Astrocyte (in vitro differentiated cells and primary cell): ENCODE measurements around the gene LARGE1. TPM values are rescaled to one million over a fixed set of nuclear protein-coding genes. Genes with fewer than 3 reads are reported as not detected.

Source experiments
- DNase-seq: peaks from one replicate; pipeline ENCODE4 v3.0.0-alpha.2; 2010; ENCODE audit warnings: low read depth
- FAIRE-seq: peaks from 2 replicates; lab custom pipeline; 2011; peaks lifted over from hg19 to GRCh38; lab: Jason Lieb, UNC
- H2AFZ ChIP-seq: 2 replicates; pipeline ENCODE4 v1.6.0; 2012; ENCODE audit warnings: low read depth, low read length, inconsistent platforms
- H3K27ac ChIP-seq: 2 replicates; pipeline ENCODE4 v1.5.1; 2011; ENCODE audit warnings: low read depth, low read length, inconsistent platforms
- H3K27me3 ChIP-seq: 2 replicates; pipeline ENCODE4 v1.6.0; 2011; ENCODE audit warnings: low read length, inconsistent platforms; ENCODE audit not compliant: insufficient read depth
- H3K36me3 ChIP-seq: 2 replicates; pipeline ENCODE4 v1.5.1; 2011; ENCODE audit warnings: low read length, inconsistent platforms; ENCODE audit not compliant: insufficient read depth
- H3K4me1 ChIP-seq: 2 replicates; pipeline ENCODE4 v1.5.1; 2011; ENCODE audit warnings: low read length, inconsistent platforms; ENCODE audit not compliant: insufficient read depth
- H3K4me2 ChIP-seq: 2 replicates; pipeline ENCODE4 v1.6.0; 2012; ENCODE audit warnings: low read length, inconsistent platforms
- H3K4me3 ChIP-seq: 2 replicates; pipeline ENCODE4 v1.5.1; 2011; ENCODE audit warnings: low read depth, mild to moderate bottlenecking, low read length, inconsistent platforms; ENCODE audit not compliant: insufficient read depth
- H3K79me2 ChIP-seq: 2 replicates; pipeline ENCODE4 v1.6.0; 2012; ENCODE audit warnings: mild to moderate bottlenecking, low read length, inconsistent platforms; ENCODE audit not compliant: insufficient read depth
- H3K9ac ChIP-seq: 2 replicates; pipeline ENCODE4 v1.6.0; 2012; ENCODE audit warnings: mild to moderate bottlenecking, low read length, inconsistent platforms
- H3K9me3 ChIP-seq: 2 replicates; pipeline ENCODE4 v1.5.1; 2012; ENCODE audit warnings: low read depth, mild to moderate bottlenecking, low read length, inconsistent platforms; ENCODE audit not compliant: insufficient read depth
- H4K20me1 ChIP-seq: 2 replicates; pipeline ENCODE4 v1.6.0; 2012; ENCODE audit warnings: low read length, inconsistent platforms; ENCODE audit not compliant: insufficient read depth
- H3K27ac Mint-ChIP-seq: one replicate; pipeline ENCODE4 v1.8.0; 2021; ENCODE audit warnings: mild to moderate bottlenecking, mixed read lengths; ENCODE audit not compliant: unreplicated experiment
- H3K27me3 Mint-ChIP-seq: one replicate; pipeline ENCODE4 v1.8.0; 2021; ENCODE audit warnings: low read depth, mixed read lengths; ENCODE audit not compliant: unreplicated experiment
- H3K36me3 Mint-ChIP-seq: one replicate; pipeline ENCODE4 v1.8.0; 2021; ENCODE audit warnings: low read depth, mixed read lengths; ENCODE audit not compliant: unreplicated experiment
- H3K4me1 Mint-ChIP-seq: one replicate; pipeline ENCODE4 v1.8.0; 2021; ENCODE audit warnings: low read depth, mixed read lengths; ENCODE audit not compliant: unreplicated experiment
- H3K4me3 Mint-ChIP-seq: one replicate; pipeline ENCODE4 v1.8.0; 2021; ENCODE audit warnings: mild to moderate bottlenecking, moderate library complexity, mixed read lengths; ENCODE audit not compliant: unreplicated experiment
- H3K9me3 Mint-ChIP-seq: one replicate; pipeline ENCODE4 v1.8.0; 2021; ENCODE audit warnings: mild to moderate bottlenecking, mixed read lengths; ENCODE audit not compliant: unreplicated experiment
- CTCF ChIP-seq: IDR thresholded peaks from 2 replicates; pipeline ENCODE4 v1.5.1; 2011; ENCODE audit warnings: low read depth, mild to moderate bottlenecking, inconsistent platforms, low read length, moderate library complexity; ENCODE audit not compliant: insufficient read depth
- EZH2 ChIP-seq: IDR thresholded peaks from 2 replicates; pipeline ENCODE4 v1.6.1; 2012; ENCODE audit warnings: mild to moderate bottlenecking, low read length, inconsistent platforms; ENCODE audit not compliant: insufficient read depth
- total RNA-seq: library from RNA; stranded (reverse); gene quantifications from 2 replicates; pipeline ENCODE4 v1.2.1, GENCODE V29; 2021

Gene LARGE1
- total RNA-seq, 1 donor from 2014 or later = 92.6 TPM

GRCh38 chr22:33920927-33921524 lies 750 bp upstream of the LARGE1 start:
- TF ChIP-seq EZH2 = no peak
- no peak for TF ChIP-seq CTCF
- FAIRE-seq = no peak

GRCh38 chr22:33919391-33920196 lies 682 bp downstream of the LARGE1 start:
- FAIRE-seq (no peak), DNase-seq (peak; percentile 12)
- no peaks in the 10 kb centered on the region for H3K9me3 ChIP-seq
- Mint-ChIP-seq H3K4me3 (peak overlapping the region; percentile 97), H3K36me3 (peaks cover 6% of the 10 kb centered on the region), H3K4me1 (peaks cover 28% of the 10 kb centered on the region), H3K27me3 (no peaks in the 10 kb centered on the region), H3K27ac (peak overlapping the region; percentile 82), H3K9me3 (no peaks in the 10 kb centered on the region)
- peaks cover 8% of the 10 kb centered on the region for H3K4me1 ChIP-seq
- peak overlapping the region; percentile 88 for H3K4me2 ChIP-seq
- H3K27ac ChIP-seq = no peak overlapping the region
- peak overlapping the region; percentile 70 for H3K4me3 ChIP-seq
- TF ChIP-seq CTCF (no peak), EZH2 (no peak)
- peak overlapping the region; percentile 54 for H2AFZ ChIP-seq
- peak overlapping the region; percentile 77 for H3K9ac ChIP-seq
- H3K27me3 ChIP-seq = no peaks in the 10 kb centered on the region
- no peaks in the 10 kb centered on the region for H3K36me3 ChIP-seq
- H3K79me2 ChIP-seq = peaks cover 21% of the 10 kb centered on the region
- peaks cover 42% of the 10 kb centered on the region for H4K20me1 ChIP-seq

More at GRCh38 chr22:33920927-33921524, 750 bp upstream of the LARGE1 start:
- DNase-seq = peak; percentile 86
- peaks cover 8% of the 10 kb centered on the region for H3K4me1 ChIP-seq
- peaks cover 19% of the 10 kb centered on the region for H3K79me2 ChIP-seq
- H3K4me2 ChIP-seq = peak overlapping the region; percentile 100
- H3K9ac ChIP-seq = peak overlapping the region; percentile 83
- Mint-ChIP-seq H3K27me3 (no peaks in the 10 kb centered on the region), H3K9me3 (no peaks in the 10 kb centered on the region), H3K4me1 (peaks cover 28% of the 10 kb centered on the region), H3K27ac (peak overlapping the region; percentile 91), H3K36me3 (peaks cover 4% of the 10 kb centered on the region), H3K4me3 (peak overlapping the region; percentile 95)
- H4K20me1 ChIP-seq = peaks cover 37% of the 10 kb centered on the region
- peak overlapping the region; percentile 99 for H2AFZ ChIP-seq
- no peak overlapping the region for H3K27ac ChIP-seq
- peaks cover 9% of the 10 kb centered on the region for H3K27me3 ChIP-seq
- H3K36me3 ChIP-seq = no peaks in the 10 kb centered on the region
- peak overlapping the region; percentile 80 for H3K4me3 ChIP-seq
- H3K9me3 ChIP-seq = no peaks in the 10 kb centered on the region
